ENCODE results near the gene EBF3.

DNA sequence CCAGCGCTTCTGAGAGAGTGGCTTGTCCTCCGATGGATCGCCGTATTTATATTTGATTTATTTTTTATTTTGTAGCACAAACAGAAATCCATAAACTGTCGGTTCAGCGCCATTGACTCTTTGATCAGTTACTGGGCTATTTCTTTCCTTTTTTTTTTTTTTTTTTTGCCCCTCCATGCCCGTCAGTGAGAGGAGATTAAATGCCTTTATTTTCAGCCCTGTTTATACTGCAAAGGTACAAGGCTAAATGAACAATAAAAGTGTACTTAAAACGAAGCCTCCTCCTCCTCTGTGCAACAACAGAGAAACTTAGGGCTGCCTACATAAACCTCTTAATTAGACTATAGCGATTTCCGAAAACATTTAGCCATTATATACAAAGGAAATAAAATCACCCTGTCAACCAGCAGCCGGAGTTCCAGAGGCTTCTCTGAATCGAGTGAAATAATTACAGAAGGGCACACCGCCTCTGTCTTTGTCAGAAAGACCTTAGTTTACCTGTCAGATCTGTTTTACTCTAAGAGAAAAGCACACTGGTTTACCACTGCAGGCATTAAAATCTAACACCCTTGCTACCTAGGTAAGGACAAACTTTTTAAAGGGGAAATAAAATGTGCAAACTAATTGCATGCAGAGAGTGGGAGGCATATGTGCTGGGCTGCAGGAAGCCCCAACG is 3.5 kb downstream of the EBF3 start:
- TF ChIP-seq, protein P1, sequence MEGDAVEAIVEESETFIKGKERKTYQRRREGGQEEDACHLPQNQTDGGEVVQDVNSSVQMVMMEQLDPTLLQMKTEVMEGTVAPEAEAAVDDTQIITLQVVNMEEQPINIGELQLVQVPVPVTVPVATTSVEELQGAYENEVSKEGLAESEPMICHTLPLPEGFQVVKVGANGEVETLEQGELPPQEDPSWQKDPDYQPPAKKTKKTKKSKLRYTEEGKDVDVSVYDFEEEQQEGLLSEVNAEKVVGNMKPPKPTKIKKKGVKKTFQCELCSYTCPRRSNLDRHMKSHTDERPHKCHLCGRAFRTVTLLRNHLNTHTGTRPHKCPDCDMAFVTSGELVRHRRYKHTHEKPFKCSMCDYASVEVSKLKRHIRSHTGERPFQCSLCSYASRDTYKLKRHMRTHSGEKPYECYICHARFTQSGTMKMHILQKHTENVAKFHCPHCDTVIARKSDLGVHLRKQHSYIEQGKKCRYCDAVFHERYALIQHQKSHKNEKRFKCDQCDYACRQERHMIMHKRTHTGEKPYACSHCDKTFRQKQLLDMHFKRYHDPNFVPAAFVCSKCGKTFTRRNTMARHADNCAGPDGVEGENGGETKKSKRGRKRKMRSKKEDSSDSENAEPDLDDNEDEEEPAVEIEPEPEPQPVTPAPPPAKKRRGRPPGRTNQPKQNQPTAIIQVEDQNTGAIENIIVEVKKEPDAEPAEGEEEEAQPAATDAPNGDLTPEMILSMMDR (IDR thresholded peaks at IDR 0.05): no peak
- no peak for TF ChIP-seq POLR2A (IDR thresholded peaks at IDR 0.05)
